ENCODE measurements around the gene SEC14L5.

Gene SEC14L5

DNA sequence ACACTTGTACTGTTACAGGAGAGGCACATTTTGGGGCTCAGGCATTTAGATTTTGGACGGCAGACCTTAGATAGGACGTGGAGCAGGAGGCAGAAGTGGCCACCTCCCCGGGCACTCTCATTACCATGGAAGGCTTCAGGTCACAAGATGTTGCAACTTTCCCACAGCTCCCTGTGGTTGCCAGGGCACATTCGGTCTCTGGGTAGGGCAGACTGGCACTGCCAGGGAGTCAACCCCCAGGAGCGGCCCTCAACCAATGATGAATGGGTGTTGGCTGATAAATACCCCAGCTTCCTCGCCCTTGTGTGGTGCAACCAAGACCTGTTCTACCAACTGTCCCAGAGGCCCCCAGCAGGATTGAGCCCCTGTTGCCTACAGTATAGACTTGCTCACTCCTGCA, 64.4 kb downstream of the SEC14L5 start:
- Histone ChIP-seq H3K36me3 (ENCODE audit: insufficient read depth, low read length) (no peaks in the 10 kb centered on the region), H3K9me3 (replicated peaks; ENCODE audit: low read length) (no peaks in the 10 kb centered on the region), H3K9ac (ENCODE audit: low read depth, low read length) (no peak overlapping the region), H3K4me2 (ENCODE audit: low read length) (no peak overlapping the region), H3K4me3 (ENCODE audit: low read length) (no peak overlapping the region), H3K4me1 (ENCODE audit: control insufficient read depth, insufficient read depth, low read length) (no peaks in the 10 kb centered on the region), H3K27me3 (ENCODE audit: control insufficient read depth, insufficient read depth, low read length) (peaks cover 24% of the 10 kb centered on the region)

DNA sequence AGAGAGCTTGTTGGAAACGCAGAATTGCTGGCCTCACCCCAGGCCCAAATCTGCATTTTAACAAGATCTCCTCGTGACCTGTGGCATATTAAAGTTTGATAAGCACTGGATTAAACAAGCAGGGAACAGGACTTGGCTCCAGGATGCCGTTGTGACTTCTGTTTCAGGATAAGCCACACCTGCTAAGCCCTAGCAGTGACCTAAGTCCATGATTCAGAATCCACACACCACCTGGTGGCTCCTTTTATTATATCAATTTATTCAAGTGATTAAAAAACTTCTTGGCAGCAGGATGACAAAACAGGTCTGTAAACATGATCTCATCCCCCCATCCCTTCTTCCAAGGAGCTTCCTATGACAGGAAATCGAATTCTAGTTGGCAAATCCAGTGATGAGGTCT, 66.5 kb downstream of the SEC14L5 start:
- Histone ChIP-seq H3K9me3 (replicated peaks; ENCODE audit: low read length) (no peaks in the 10 kb centered on the region), H3K27me3 (ENCODE audit: control insufficient read depth, insufficient read depth, low read length) (peaks cover 7% of the 10 kb centered on the region), H3K4me3 (ENCODE audit: low read length) (no peak overlapping the region), H3K4me2 (ENCODE audit: low read length) (no peak overlapping the region), H3K36me3 (ENCODE audit: insufficient read depth, low read length) (no peaks in the 10 kb centered on the region), H3K9ac (ENCODE audit: low read depth, low read length) (no peak overlapping the region), H3K4me1 (ENCODE audit: control insufficient read depth, insufficient read depth, low read length) (no peaks in the 10 kb centered on the region)

DNA sequence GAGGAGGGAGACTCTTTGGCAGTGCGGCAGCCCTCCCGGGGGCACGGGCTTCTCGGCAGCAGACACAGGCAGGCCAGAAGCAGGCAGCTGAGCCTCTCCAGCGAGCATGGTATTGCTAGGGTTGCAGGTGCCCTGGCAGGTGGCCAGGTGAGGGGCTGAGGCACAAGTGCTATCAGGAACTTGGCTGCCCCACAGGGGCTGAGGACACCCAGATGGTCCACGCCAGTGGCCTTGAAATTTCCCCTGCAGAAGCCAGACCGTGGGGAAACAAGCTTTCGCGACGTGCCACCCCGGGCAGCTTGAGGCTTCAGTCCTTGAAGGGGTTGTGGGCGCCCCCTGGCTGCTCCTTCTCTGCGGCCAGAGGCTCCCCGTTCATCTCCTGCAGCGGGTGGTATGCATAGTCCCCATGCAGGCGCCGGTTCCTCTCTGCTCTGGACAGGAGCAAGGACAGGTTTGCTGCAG, 67.1 kb downstream of the SEC14L5 start:
- peaks cover 3% of the 10 kb centered on the region for H3K27me3 ChIP-seq (ENCODE audit: control insufficient read depth, insufficient read depth, low read length)
- no peaks in the 10 kb centered on the region for H3K36me3 ChIP-seq (ENCODE audit: insufficient read depth, low read length)
- H3K9ac ChIP-seq (ENCODE audit: low read depth, low read length) = no peak overlapping the region
- H3K4me1 ChIP-seq (ENCODE audit: control insufficient read depth, insufficient read depth, low read length) = no peaks in the 10 kb centered on the region
- H3K4me2 ChIP-seq (ENCODE audit: low read length) = no peak overlapping the region
- no peaks in the 10 kb centered on the region for H3K9me3 ChIP-seq (replicated peaks; ENCODE audit: low read length)
- H3K4me3 ChIP-seq (ENCODE audit: low read length) = no peak overlapping the region

DNA sequence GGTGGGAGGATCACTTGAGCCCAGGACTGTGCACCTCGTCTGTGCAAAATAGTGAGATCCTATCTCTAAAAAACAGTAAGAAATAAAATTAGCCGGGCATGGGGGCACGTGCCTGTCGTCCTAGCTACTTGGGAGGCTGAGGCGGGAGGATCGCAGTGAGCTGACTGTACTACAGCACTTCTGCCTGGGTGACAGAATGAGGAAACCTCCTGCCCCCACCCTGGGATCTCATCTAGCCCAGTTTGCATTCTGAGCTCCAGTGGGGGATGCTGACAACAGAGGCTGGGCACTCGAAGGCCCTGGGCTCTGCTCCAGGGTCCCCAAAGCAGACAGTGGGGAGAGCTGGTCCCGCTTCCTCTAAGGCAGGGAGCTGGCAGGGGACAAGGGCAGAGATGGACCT, 68.5 kb downstream of the SEC14L5 start:
- H3K9me3 ChIP-seq (replicated peaks; ENCODE audit: low read length) = no peaks in the 10 kb centered on the region
- H3K4me2 ChIP-seq (ENCODE audit: low read length) = no peak overlapping the region
- H3K4me1 ChIP-seq (ENCODE audit: control insufficient read depth, insufficient read depth, low read length) = no peaks in the 10 kb centered on the region
- no peak overlapping the region for H3K4me3 ChIP-seq (ENCODE audit: low read length)
- no peak overlapping the region for H3K9ac ChIP-seq (ENCODE audit: low read depth, low read length)
- no peaks in the 10 kb centered on the region for H3K27me3 ChIP-seq (ENCODE audit: control insufficient read depth, insufficient read depth, low read length)
- no peaks in the 10 kb centered on the region for H3K36me3 ChIP-seq (ENCODE audit: insufficient read depth, low read length)

DNA sequence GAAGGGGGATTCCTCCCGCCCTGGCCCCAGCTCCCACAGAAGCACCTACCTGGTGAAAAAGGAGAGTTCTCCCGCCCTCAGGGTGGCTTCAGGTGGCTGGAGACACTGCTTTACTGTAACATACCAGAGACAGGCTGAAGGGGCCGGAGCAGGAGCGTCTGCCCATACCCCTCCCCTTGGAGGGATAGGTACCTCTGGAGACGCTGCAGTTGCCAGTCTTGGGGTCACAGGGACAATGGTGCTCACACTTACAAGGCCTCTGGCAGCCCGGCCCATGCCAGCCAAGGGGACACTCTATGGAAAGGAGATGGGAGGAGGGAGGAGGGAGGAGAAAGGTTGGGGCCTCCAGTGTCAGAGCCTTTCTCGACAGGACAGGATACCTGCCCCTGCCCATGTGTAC, 69.0 kb downstream of the SEC14L5 start:
- no peak overlapping the region for H3K9ac ChIP-seq (ENCODE audit: low read depth, low read length)
- no peaks in the 10 kb centered on the region for H3K36me3 ChIP-seq (ENCODE audit: insufficient read depth, low read length)
- H3K4me3 ChIP-seq (ENCODE audit: low read length) = no peak overlapping the region
- H3K27me3 ChIP-seq (ENCODE audit: control insufficient read depth, insufficient read depth, low read length) = no peaks in the 10 kb centered on the region
- H3K4me2 ChIP-seq (ENCODE audit: low read length) = no peak overlapping the region
- no peaks in the 10 kb centered on the region for H3K4me1 ChIP-seq (ENCODE audit: control insufficient read depth, insufficient read depth, low read length)
- H3K9me3 ChIP-seq (replicated peaks; ENCODE audit: low read length) = no peaks in the 10 kb centered on the region

DNA sequence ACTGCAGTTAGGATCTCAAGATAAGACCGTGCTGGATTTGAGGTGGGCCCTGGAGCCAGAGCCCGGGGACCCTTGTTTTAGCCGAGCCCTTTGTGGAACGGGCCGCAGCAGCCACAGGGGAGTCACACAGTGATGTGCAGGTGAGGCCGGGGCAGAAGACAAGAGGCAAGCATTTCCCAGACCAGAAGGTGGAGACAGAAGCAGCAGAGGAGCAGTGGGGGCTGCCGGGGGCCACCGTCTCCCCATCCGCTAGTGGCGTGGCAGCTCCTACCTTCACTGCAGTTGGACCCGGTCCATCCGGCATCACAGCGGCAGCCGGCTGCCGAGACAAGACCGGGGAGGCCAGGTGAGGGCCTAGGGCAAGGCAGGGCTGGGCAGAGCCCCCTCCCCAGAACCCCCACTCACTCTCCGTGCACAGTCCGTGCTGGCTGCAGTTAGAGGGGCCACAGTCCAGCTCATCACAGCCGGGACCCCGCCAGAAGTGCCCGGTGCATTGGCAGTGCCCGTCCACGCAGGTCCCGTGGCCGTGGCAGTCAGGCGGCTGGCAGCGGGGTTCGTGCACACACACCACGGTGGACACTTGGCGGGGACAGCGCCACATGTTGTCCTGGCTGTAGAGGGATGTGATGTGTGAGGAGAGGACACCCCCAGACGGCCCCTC, 69.6 kb downstream of the SEC14L5 start:
- Histone ChIP-seq H3K27me3 (ENCODE audit: control insufficient read depth, insufficient read depth, low read length) (no peaks in the 10 kb centered on the region), H3K4me2 (ENCODE audit: low read length) (no peak overlapping the region), H3K36me3 (ENCODE audit: insufficient read depth, low read length) (no peaks in the 10 kb centered on the region), H3K4me1 (ENCODE audit: control insufficient read depth, insufficient read depth, low read length) (peaks cover 2% of the 10 kb centered on the region), H3K9ac (ENCODE audit: low read depth, low read length) (no peak overlapping the region), H3K9me3 (replicated peaks; ENCODE audit: low read length) (no peaks in the 10 kb centered on the region), H3K4me3 (ENCODE audit: low read length) (no peak overlapping the region)

DNA sequence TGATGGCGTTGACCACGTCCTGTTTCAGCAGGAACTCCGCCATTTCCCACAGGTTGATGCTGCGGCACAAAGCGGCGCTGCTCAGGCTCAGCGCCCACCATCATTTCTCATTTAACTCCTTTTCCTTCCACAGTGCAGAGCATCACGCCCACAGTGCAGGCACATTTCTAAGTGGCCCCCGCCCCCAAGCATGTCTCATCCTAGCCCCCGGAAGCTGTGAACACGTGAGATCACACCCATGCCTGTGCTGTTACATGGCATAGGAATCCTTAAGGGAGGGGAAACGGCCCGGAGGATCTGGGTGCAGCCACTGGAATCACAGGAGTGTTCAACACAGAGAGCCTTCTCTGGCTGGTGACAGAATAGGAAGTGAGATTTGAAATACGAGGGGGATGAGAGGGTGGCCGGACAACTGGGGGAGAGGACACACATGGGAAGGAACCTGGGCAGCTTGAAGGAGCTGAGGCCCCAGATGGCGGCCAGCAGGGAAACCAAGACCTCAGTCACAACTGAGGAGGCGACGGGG, 70.9 kb downstream of the SEC14L5 start:
- Histone ChIP-seq H3K36me3 (ENCODE audit: insufficient read depth, low read length) (no peaks in the 10 kb centered on the region), H3K4me3 (ENCODE audit: low read length) (no peak overlapping the region), H3K4me1 (ENCODE audit: control insufficient read depth, insufficient read depth, low read length) (peaks cover 8% of the 10 kb centered on the region)

DNA sequence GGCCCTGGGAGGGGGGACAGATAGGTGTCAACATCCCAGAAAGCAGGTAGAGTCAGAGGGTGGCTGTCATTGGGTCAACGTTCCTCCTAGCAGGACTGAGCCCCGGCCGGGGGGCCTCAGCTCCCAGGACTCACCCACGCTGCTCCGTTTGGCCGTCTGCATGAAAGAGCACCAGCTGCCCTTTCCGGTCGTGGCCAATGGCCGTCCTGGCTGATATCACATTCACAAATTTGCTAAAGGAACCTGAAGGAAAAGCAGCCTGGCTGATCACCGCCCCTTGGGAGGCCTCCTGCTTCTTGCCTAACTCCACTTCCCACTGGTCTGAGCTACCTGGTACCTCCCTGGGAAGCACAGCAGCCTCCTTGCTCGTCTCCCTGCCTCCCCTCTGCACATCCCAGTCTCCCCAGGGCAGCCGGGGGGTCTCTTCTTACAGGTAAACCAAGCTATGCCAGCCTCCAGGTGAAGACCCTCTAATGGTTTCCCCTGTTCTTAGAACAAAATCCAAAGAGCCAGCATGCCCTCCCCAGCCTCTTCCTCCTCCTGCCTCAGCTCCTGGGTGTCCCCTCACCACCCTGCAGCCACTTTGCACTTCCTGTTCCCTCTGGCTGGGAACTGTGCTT, 72.2 kb downstream of the SEC14L5 start:
- H3K4me2 ChIP-seq (ENCODE audit: low read length) = no peak overlapping the region
- H3K4me1 ChIP-seq (ENCODE audit: control insufficient read depth, insufficient read depth, low read length) = peaks cover 15% of the 10 kb centered on the region

More for the DNA sequence above, 70.9 kb downstream of the SEC14L5 start:
- no peak overlapping the region for H3K4me2 ChIP-seq (ENCODE audit: low read length)
- no peaks in the 10 kb centered on the region for H3K27me3 ChIP-seq (ENCODE audit: control insufficient read depth, insufficient read depth, low read length)
- no peaks in the 10 kb centered on the region for H3K9me3 ChIP-seq (replicated peaks; ENCODE audit: low read length)
- no peak overlapping the region for H3K9ac ChIP-seq (ENCODE audit: low read depth, low read length)

DNA sequence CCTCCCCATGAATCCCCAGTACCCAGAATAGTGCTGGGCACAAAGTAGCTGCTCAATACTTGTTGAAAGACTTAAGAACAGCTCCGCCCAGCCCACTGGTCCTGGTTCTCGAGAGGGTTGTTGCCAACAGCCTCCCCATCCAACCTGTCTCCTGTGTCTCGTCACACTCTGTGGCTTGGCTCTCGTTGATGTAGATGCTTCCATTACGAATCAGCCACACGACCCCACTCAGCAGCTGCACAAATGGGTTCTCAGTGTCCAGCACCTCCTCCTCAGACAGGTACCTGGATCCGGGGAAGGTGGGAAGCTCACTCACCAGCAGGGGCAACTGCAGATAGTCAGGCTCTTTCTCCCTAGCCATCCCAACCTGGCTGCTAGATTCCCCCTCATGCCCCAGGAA, 73.5 kb downstream of the SEC14L5 start:
- no peak overlapping the region for H3K9ac ChIP-seq (ENCODE audit: low read depth, low read length)
- no peak overlapping the region for H3K4me2 ChIP-seq (ENCODE audit: low read length)
- peaks cover 15% of the 10 kb centered on the region for H3K4me1 ChIP-seq (ENCODE audit: control insufficient read depth, insufficient read depth, low read length)
- H3K4me3 ChIP-seq (ENCODE audit: low read length) = no peak overlapping the region
- no peaks in the 10 kb centered on the region for H3K36me3 ChIP-seq (ENCODE audit: insufficient read depth, low read length)
- H3K27me3 ChIP-seq (ENCODE audit: control insufficient read depth, insufficient read depth, low read length) = no peaks in the 10 kb centered on the region
- H3K9me3 ChIP-seq (replicated peaks; ENCODE audit: low read length) = no peaks in the 10 kb centered on the region

More for the DNA sequence above, 72.2 kb downstream of the SEC14L5 start:
- Histone ChIP-seq H3K4me3 (ENCODE audit: low read length) (no peak overlapping the region), H3K36me3 (ENCODE audit: insufficient read depth, low read length) (no peaks in the 10 kb centered on the region), H3K27me3 (ENCODE audit: control insufficient read depth, insufficient read depth, low read length) (no peaks in the 10 kb centered on the region), H3K9ac (ENCODE audit: low read depth, low read length) (no peak overlapping the region), H3K9me3 (replicated peaks; ENCODE audit: low read length) (no peaks in the 10 kb centered on the region)

DNA sequence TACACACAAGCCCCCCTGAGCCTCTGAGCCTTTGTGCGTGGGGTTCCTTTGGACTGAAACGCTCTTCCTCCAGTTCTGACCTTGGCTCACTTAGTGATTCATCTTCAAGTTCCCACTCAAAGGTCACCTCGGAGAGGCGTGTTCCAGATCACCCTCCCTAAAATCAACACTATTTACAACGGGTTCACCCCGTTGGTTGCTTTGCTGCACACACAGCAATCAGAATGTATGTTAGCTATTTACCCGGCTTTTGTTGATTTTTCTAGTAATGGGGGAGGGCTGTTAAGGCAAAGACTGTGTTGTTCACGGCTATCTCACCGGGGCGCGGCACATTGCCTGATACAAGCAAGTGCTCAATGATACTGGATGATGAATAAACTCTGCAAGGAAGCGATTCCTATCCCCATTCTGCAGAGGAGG, 74.6 kb downstream of the SEC14L5 start:
- Histone ChIP-seq H3K27me3 (ENCODE audit: control insufficient read depth, insufficient read depth, low read length) (no peaks in the 10 kb centered on the region), H3K9me3 (replicated peaks; ENCODE audit: low read length) (no peaks in the 10 kb centered on the region), H3K4me3 (ENCODE audit: low read length) (peak overlapping the region; percentile 91), H3K4me1 (ENCODE audit: control insufficient read depth, insufficient read depth, low read length) (peaks cover 15% of the 10 kb centered on the region), H3K9ac (ENCODE audit: low read depth, low read length) (peak overlapping the region; percentile 83), H3K4me2 (ENCODE audit: low read length) (peak overlapping the region; percentile 94), H3K36me3 (ENCODE audit: insufficient read depth, low read length) (no peaks in the 10 kb centered on the region)

DNA sequence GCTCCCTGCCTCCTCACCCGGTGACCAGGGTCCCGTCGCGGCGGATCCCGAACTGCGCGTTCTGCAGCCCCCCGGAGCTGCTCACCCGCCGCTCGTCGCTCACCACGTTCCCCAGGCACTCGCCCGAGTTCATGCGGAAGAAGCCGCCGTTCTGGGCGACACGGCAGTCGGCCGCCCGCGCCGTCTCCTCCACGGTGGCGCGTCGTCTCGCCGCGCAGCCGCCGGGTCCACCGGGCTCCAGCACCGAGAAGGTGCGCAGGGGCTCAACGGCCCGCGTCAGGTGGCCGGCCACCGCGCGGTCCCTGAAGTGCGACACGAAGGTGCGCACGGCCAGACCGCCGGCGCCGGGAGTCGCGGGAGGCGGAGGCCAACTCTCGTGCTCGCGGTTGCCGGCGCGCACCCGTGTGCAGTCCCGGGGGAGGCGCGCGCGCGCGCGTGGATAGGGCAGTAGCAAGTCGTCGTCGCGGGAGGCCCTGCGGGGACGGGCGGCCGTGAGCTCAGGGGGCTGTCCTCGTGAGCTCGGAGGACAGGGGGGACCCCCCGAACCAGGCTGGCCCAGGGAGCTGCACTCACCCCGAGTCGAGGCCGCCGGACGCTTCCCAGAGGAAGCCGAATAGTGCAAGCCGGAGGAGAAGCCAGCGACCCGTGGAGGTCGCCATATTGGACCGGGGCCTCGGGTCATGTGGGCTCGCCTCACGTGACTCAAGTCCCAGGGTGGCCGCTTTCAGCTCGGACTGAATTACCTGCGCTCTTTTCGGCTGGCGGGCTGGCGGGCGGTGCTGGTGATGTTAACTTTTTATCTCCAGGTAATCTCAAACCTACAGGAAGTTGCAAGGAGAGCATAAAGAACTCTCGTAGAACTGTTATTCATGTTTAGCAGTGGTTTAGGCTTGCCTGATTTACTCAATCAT, 75.4 kb downstream of the SEC14L5 start, which contains the start of gene NAGPA:
NAGPA (minus strand) TSS at position 680 of the 911 bp plus-strand sequence; CDS start at position 659, 21 bp downstream.
- H3K9me3 ChIP-seq (replicated peaks; ENCODE audit: low read length) = no peaks in the 10 kb centered on the region
- peaks cover 15% of the 10 kb centered on the region for H3K4me1 ChIP-seq (ENCODE audit: control insufficient read depth, insufficient read depth, low read length)
- H3K36me3 ChIP-seq (ENCODE audit: insufficient read depth, low read length) = no peaks in the 10 kb centered on the region
- H3K4me2 ChIP-seq (ENCODE audit: low read length) = peak within 1 kb of the TSS; percentile 94
- peak within 1 kb of the TSS; percentile 83 for H3K9ac ChIP-seq (ENCODE audit: low read depth, low read length)
- peak within 1 kb of the TSS; percentile 91 for H3K4me3 ChIP-seq (ENCODE audit: low read length)
- no peaks in the 10 kb centered on the region for H3K27me3 ChIP-seq (ENCODE audit: control insufficient read depth, insufficient read depth, low read length)

Data from skeletal muscle satellite cell (primary cell).